NCI-H2107 treated with DMSO at 0.1 percent for 48 hours (cell line): ENCODE data around the gene GRWD1.
"Not testable (repeated sequence)": the region's sequence is repeated elsewhere in the genome, so short reads cannot be mapped to it uniquely, and the experiment has no call there.

Experiments
- DNase-seq: peaks from one replicate; lab custom pipeline; 2025; ENCODE audit not compliant: unreplicated experiment; lab: John Stamatoyannopoulos, UW

The GRWD1 gene

GRCh38 chr19:48478339-48479256, 32.8 kb downstream of the GRWD1 start:
- DNase-seq, result no peak

DNA sequence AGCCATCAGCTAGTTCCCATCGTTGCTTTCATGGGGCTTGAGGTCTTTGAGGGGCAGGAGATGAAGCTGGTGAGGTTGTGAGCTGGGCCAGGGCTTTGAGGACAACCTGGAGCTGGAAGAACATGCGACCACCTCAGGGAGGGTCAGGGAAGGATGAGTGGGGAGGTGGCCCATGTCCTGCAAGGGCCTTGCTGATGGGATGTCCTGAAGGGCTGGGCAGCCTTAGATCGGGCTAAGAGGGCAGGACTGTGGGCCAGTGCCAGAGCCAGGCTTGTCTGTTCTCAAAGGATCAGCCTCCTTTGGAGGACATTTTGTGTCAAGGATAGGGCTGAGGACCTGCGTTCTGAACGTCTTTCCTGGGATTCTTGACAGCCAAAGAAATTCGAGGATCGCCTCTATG, 33.9 kb downstream of the GRWD1 start:
- no peak for DNase-seq

DNA sequence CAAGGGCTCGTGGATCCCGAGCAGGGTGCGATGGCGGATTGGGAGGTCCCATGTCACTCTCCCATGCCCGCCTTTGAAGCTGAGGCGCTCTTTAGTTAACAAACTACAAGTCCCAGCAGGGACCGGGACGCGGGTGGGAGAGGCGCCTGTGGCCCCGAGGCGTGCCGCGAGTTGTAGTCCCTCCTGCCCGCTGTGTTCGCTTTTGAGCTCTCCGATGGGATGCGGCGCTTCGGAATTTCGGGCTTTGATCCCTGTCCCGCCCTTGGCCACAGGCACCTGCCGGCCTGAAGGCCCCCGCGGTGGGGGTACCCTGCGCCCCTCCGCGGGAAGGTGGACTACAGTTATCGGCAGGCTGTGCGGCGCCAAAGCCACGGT, 34.4 kb downstream of the GRWD1 start:
- no peak for DNase-seq

DNA sequence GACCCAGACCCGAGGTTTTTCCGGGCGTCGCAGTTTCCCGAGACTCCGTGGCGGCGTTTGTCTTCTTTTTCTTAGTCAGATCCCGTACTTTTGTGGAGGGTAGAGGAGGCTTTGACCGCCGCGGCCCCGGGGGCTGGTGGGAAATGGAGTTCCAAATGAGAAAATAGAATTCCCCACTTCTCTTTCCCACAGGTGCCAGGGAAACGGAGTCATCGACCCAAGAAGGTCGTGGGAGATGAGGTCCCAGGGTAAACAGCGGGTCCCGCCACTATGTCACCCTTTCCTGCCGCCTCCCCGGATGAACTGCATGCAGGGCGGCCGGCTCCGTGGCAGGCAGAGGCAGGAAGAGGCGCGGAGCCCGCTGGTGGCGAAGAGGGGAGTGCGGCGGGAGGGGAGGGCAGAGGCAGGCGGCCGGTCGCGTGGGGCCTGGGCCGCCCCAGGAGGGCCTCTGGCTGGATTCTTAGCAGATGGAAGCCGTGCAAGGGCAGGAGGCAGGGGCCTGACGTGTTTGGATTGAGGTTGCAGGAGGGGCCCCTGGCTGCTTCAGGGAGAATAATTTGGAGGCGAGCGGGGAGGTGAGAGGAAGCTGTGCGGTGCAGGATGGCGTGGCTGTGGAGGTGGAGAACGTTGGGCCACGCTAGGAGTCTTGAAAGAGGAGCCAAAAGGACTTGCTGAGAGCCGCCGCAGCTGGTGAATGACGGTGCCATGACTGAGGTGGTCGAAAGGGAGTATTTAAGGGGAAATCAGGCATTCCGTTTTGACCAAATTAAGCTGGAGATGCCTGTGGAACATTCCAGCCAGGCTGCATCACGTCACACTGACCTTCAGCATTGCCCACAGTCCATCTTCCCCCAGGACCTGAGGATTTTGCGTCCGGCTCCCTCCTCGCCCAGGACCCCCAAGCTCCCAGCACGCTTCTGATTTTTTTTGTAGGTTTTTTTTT, 35.0 kb downstream of the GRWD1 start:
- DNase-seq, result no peak

GRCh38 chr19:48481846-48482639, 36.3 kb downstream of the GRWD1 start:
- DNase-seq, result peak; percentile 31

GRCh38 chr19:48483301-48483700, 37.5 kb downstream of the GRWD1 start:
- no peak for DNase-seq

- no peak for DNase-seq
Measured at GRCh38 chr19:48484247-48484893, 38.6 kb downstream of the GRWD1 start.

- DNase-seq, result no peak
Measured at GRCh38 chr19:48484931-48485612, 39.3 kb downstream of the GRWD1 start.

GRCh38 chr19:48486706-48487105, 40.9 kb downstream of the GRWD1 start:
- not testable (repeated sequence) for DNase-seq

- no peak for DNase-seq
Measured at GRCh38 chr19:48487544-48487943, 41.8 kb downstream of the GRWD1 start.

DNA sequence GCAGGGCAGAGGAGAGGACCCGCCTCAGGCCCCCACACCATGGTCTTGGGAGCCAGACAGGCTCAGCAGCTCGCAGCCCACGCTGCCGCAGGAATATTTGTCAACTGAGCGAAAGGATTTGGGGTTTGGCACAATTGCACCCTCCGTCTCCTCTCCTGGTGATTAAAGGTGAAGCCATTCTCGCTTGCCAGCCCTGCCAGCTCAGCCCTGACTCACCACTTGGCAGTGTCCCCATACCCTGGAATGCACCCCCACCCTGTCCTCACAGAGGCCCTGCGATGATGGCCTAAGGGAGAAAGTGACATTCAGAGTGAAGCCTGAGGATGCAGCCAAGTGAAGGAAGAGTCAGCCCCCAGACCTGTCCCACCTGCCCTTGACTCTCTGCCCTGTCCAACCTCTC, 42.2 kb downstream of the GRWD1 start:
- no peak for DNase-seq

- DNase-seq, result not testable (repeated sequence)
Measured at GRCh38 chr19:48488478-48488877, 42.7 kb downstream of the GRWD1 start.

GRCh38 chr19:48489608-48490216, 43.9 kb downstream of the GRWD1 start:
- DNase-seq, result no peak

DNA sequence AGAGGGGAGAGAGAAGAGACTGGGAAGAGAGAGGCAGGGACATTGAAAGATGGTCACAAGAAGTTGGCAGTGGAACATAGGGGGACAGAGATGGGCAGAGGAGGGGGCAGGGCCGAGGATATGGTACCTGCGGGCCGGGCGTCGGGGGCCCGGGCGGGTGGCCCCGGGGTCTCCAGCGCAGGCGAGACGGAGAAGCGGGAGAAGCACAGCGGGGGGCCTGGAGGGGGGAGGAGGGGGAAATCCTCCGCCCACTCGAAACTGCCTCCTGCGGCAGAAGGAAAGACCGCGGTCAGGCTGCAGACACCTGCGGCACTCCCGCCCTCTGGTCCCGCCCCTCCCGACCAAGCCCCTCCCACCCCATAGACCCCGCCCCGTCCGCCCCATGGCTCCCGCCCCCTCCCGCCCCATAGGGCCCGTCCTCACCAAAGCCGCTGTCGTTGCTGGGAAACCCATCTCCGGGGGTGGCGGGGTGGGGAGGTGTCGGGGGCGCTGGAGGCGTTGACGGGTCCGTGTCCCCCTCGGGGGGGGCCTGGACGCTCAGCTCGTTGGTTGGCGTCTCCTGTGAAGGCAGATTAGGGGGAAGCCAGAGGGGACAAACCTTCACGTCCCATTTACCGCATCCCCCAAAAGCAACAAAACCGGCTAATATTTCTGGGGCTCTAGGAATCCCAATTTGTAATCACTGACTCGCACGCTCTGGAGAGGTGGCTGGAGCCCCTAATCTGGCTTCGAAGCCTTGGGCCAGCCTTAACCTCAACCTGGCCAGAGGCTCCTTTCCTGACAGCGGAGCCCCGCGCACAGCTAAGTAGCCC, 45.4 kb downstream of the GRWD1 start:
- DNase-seq, result peak; percentile 26

DNA sequence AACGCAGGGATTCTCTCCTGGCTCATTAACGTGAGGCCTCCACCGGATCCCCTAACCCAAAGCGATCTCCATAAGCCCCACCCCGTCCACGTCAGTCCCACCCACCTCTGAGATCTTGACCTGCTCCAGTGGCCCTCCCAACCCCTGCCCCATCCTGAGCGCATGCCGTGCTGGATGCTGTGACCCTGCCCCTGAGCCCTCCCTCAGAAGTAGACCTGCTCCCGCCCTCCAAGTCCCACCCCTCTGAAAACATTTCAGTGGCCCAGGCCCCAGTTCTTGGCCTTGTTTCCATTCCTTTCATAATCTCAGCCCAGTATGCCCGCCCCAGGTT, 46.0 kb downstream of the GRWD1 start:
- no peak for DNase-seq

GRCh38 chr19:48492925-48493717, 47.3 kb downstream of the GRWD1 start:
- peak; percentile 32 for DNase-seq

DNA sequence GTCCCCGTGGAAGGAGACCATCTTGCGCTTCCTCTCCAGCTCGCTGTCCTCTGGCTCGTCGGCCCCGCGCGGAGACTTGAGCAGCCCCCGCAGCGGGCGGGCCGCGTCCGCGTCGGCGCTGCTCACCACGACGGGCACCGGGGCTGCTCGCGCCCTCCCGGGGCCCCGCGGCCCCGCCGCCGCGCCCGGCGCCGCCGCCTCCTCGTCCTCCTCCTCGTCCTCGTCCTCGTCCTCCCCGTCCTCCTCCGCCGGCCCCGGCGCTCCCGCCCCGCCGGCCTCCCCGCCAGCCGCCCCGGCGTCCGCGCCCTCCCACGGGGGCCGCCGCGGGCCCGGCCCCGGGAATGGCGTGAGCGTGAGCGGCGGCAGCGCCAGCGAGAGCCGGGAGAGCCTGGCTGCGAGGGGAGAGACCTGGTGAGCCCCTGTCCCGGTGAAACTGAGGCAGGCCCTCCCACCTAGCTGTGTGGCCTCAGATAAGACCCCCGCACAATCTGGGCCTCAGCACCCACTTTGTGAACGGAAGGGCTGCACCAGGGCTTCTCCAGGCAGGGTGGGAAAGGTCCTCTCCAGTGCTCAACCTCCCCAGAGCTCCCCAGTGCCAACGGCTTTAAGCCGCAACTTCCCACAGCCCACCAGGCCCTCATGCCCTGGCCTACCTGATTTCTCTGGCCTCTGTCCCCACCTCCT, 48.1 kb downstream of the GRWD1 start:
- DNase-seq, result no peak
